ENCODE results near the gene VPS54. TPM values are rescaled to one million over a fixed set of nuclear protein-coding genes. Genes with fewer than 3 reads are reported as not detected.
"Not testable (repeated sequence)": the region's sequence is repeated elsewhere in the genome, so short reads cannot be mapped to it uniquely, and the experiment has no call there.

VPS54 gene
- total RNA-seq, 4 donors from 2014 or later = 14.6 to 28.8 (median 21.8) TPM

DNA sequence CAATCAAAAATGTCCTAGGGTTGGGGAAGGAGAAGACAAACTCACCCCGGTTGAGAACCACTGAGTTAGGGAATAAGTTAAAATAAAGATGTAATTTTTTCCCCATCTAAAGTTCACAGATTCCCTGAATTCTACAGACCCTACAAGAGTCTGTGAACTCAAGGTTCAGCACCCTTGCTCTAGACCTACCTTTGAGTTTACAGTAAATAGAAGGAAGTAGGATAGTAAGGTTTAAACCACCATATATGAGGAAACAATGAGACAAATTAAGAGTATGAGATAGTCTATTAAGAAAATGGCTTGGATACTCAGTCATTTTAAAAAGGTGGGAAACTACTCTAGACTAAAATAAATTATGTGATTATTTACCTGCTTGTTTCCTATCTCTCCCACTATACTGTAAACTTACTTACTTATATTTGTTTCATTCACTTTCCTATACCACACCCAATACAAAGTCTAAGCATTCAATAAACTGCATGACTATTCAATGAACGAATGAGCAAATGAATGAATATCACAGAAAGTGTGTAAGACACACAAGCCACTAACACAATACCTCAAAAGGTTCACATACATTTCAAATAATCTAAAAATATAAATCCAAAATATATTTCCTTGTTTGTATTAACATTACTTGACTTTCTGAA, 13.4 kb downstream of the VPS54 start:
- no peaks in the 10 kb centered on the region for H3K27me3 ChIP-seq
- no peak for DNase-seq (ENCODE audit: low spot score in 2 of 2)
- no peak overlapping the region for H3K27ac ChIP-seq
- H3K9me3 ChIP-seq = no peaks in the 10 kb centered on the region
- H3K36me3 ChIP-seq = no peaks in the 10 kb centered on the region
- TF ChIP-seq POLR2A (IDR thresholded peaks at IDR 0.05) (no peak), POLR2AphosphoS5 (IDR thresholded peaks at IDR 0.05) (no peak), EP300 (IDR thresholded peaks at IDR 0.05) (no peak)
- TF ChIP-seq, protein P1, sequence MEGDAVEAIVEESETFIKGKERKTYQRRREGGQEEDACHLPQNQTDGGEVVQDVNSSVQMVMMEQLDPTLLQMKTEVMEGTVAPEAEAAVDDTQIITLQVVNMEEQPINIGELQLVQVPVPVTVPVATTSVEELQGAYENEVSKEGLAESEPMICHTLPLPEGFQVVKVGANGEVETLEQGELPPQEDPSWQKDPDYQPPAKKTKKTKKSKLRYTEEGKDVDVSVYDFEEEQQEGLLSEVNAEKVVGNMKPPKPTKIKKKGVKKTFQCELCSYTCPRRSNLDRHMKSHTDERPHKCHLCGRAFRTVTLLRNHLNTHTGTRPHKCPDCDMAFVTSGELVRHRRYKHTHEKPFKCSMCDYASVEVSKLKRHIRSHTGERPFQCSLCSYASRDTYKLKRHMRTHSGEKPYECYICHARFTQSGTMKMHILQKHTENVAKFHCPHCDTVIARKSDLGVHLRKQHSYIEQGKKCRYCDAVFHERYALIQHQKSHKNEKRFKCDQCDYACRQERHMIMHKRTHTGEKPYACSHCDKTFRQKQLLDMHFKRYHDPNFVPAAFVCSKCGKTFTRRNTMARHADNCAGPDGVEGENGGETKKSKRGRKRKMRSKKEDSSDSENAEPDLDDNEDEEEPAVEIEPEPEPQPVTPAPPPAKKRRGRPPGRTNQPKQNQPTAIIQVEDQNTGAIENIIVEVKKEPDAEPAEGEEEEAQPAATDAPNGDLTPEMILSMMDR (IDR thresholded peaks at IDR 0.05) = no peak
- H3K4me3 ChIP-seq = no peak overlapping the region
- H3K4me1 ChIP-seq = peaks cover 21% of the 10 kb centered on the region
- 94% methylated on average over 2 of the region's 2 CpGs for WGBS

DNA sequence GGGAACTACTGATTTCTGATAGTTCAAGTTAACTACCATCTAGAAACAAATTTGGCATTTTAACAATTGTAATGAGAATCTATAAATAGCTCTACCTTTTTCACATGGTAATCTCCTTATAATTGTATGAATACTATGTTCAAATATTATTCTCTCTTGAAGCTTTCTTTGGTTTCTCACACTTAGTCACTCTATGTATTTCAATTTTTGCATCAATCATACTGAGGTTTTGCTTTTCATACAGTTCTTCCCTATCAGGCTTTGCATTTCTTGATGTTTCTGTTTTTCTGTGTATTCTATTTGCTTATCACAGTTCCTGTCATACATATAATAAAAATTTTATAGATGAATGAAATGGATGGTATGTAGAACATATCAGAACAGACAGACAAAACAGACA, 16.0 kb downstream of the VPS54 start:
- no peak for DNase-seq (ENCODE audit: low spot score in 2 of 2)
- no peak for TF ChIP-seq POLR2A (IDR thresholded peaks at IDR 0.05)
- TF ChIP-seq EP300 (IDR thresholded peaks at IDR 0.05) = no peak
- no peak for TF ChIP-seq POLR2AphosphoS5 (IDR thresholded peaks at IDR 0.05)
- TF ChIP-seq, protein P1 (IDR thresholded peaks at IDR 0.05) = no peak
- H3K27ac ChIP-seq = no peak overlapping the region
- H3K36me3 ChIP-seq = no peaks in the 10 kb centered on the region
- peaks cover 22% of the 10 kb centered on the region for H3K4me1 ChIP-seq
- no peaks in the 10 kb centered on the region for H3K27me3 ChIP-seq
- H3K4me3 ChIP-seq = no peak overlapping the region
- H3K9me3 ChIP-seq = no peaks in the 10 kb centered on the region

GRCh38 chr2:64001382-64002101, 17.7 kb downstream of the VPS54 start:
- Histone ChIP-seq H3K4me1 (peaks cover 22% of the 10 kb centered on the region), H3K27me3 (no peaks in the 10 kb centered on the region), H3K27ac (no peak overlapping the region), H3K4me3 (no peak overlapping the region), H3K9me3 (no peaks in the 10 kb centered on the region), H3K36me3 (no peaks in the 10 kb centered on the region)
- DNase-seq (ENCODE audit: low spot score in 2 of 2) = no peak
- WGBS = 52% methylated on average over 4 of the region's 5 CpGs
- TF ChIP-seq, protein P1 (IDR thresholded peaks at IDR 0.05) = no peak
- TF ChIP-seq EP300 (IDR thresholded peaks at IDR 0.05) = no peak
- TF ChIP-seq POLR2A (IDR thresholded peaks at IDR 0.05) = no peak
- no peak for TF ChIP-seq POLR2AphosphoS5 (IDR thresholded peaks at IDR 0.05)

DNA sequence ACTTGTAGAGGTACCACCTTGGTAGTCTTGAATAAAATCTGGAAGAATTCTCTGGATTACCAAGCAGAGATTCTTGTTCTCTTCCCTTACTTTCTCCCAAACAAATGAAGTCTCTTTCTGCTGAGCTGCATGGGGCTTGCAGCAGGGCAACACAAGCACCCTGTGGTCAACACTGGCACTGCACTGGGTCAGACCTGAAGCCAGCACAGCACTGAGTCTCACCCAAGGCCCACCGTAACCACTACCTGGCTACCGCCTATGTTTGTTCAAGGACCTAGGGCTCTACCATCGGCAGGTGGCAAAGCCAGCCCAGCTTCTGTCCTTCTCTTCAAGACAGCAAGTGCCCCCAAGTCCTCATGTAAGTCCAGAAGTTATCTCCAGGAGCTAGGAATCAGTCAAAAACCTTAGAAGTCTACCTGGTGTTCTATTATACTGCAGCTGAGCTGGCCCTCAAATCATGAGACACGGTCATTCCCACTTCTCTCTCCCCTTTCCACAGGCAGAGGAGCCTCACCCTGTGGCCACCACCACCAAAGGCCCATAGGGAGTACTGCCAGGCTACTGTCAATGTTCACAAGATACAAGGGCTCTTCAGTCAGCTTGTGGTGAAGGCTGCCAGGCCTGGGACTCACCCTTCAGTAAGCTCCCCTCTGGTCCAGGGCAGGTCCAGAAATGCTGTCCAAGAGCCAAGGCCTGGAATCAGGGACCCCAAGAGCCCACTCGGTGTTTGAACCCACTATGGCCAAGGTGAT, 18.4 kb downstream of the VPS54 start:
- H3K4me1 ChIP-seq = peaks cover 22% of the 10 kb centered on the region
- H3K4me3 ChIP-seq = no peak overlapping the region
- DNase-seq (ENCODE audit: low spot score in 2 of 2) = no peak
- H3K27ac ChIP-seq = no peak overlapping the region
- H3K9me3 ChIP-seq = no peaks in the 10 kb centered on the region
- no peaks in the 10 kb centered on the region for H3K36me3 ChIP-seq
- TF ChIP-seq, protein P1 (IDR thresholded peaks at IDR 0.05) = peak in 1 of 2 donors; percentile 14
- no peak for TF ChIP-seq EP300 (IDR thresholded peaks at IDR 0.05)
- WGBS = 98% methylated on average over 5 of the region's 5 CpGs
- H3K27me3 ChIP-seq = no peaks in the 10 kb centered on the region

GRCh38 chr2:63999049-63999448, 20.2 kb downstream of the VPS54 start:
- no peak for TF ChIP-seq POLR2A (IDR thresholded peaks at IDR 0.05)
- TF ChIP-seq, protein P1 (IDR thresholded peaks at IDR 0.05) = no peak
- TF ChIP-seq EP300 (IDR thresholded peaks at IDR 0.05) = no peak
- no peak for TF ChIP-seq POLR2AphosphoS5 (IDR thresholded peaks at IDR 0.05)
- no peaks in the 10 kb centered on the region for H3K27me3 ChIP-seq
- no peak overlapping the region for H3K4me3 ChIP-seq
- H3K36me3 ChIP-seq = no peaks in the 10 kb centered on the region
- H3K9me3 ChIP-seq = no peaks in the 10 kb centered on the region
- no peak overlapping the region for H3K27ac ChIP-seq
- DNase-seq (ENCODE audit: low spot score in 2 of 2) = no peak
- peaks cover 22% of the 10 kb centered on the region for H3K4me1 ChIP-seq
- 79% methylated on average over 2 of the region's 2 CpGs for WGBS

- not testable (repeated sequence) for H3K27ac ChIP-seq; H3K4me3 ChIP-seq; H3K9me3 ChIP-seq; H3K36me3 ChIP-seq; DNase-seq (ENCODE audit: low spot score in 2 of 2); H3K27me3 ChIP-seq
- H3K4me1 ChIP-seq = peaks cover 12% of the 10 kb centered on the region
- 96% methylated on average over 10 of the region's 10 CpGs for WGBS
Measured at GRCh38 chr2:63996582-63997198, 22.5 kb downstream of the VPS54 start.

- not testable (repeated sequence) for H3K36me3 ChIP-seq; H3K9me3 ChIP-seq; H3K27ac ChIP-seq; H3K4me3 ChIP-seq; DNase-seq (ENCODE audit: low spot score in 2 of 2); H3K27me3 ChIP-seq; H3K4me1 ChIP-seq
- 91% methylated on average over 9 of the region's 9 CpGs for WGBS
Measured at GRCh38 chr2:63994329-63995070, 24.7 kb downstream of the VPS54 start.

Data from suprapubic skin (tissue), 4 donors.